Esophagus muscularis mucosa (tissue), 4 donors: Measurements from ENCODE around the gene STATH. TPM values are rescaled to one million over a fixed set of nuclear protein-coding genes. Genes with fewer than 3 reads are reported as not detected.

Experiments used
- DNase-seq: peaks from one replicate; pipeline ENCODE4 v3.0.0-alpha.2; 2017; ENCODE audit errors: extremely low spot score
- H3K27ac ChIP-seq, 4 donors: fragments of 200-600 bp; sonication (generic); replicated peaks in 1 of 4; 1 replicate in 3 of 4; 2 replicates in 1 of 4; pipeline ENCODE4 v1.5.1; 2016 to 2019; ENCODE audit warnings: mild to moderate bottlenecking in 1 of 4
- H3K27me3 ChIP-seq, 4 donors: fragments of 200-600 bp; sonication (generic); one replicate each; pipeline versions ENCODE4 v1.5.1 to v1.6.0; 2016 to 2019
- H3K36me3 ChIP-seq, 4 donors: fragments of 200-600 bp; sonication (generic); one replicate each; pipeline ENCODE4 v1.5.1; 2016 to 2019
- H3K4me1 ChIP-seq, 4 donors: fragments of 200-600 bp; sonication (generic); one replicate each; pipeline ENCODE4 v1.5.1; 2016 to 2019
- H3K4me3 ChIP-seq, 4 donors: fragments of 200-600 bp; sonication (generic); 1 replicate in 2 of 4; 2 replicates in 2 of 4; pipeline ENCODE4 v1.5.1; 2016 to 2019; ENCODE audit warnings: mild to moderate bottlenecking in 4 of 4, moderate library complexity in 1 of 4
- H3K9me3 ChIP-seq, 4 donors: fragments of 200-600 bp; sonication (generic); 1 replicate in 3 of 4; 2 replicates in 1 of 4; pipeline ENCODE4 v1.5.1; 2016 to 2019
- EP300 ChIP-seq: sonication (generic); formaldehyde crosslinking; IDR thresholded peaks from one replicate; pipeline ENCODE4 v1.6.1; 2017; ENCODE audit warnings: antibody characterized with exemption
- POLR2A ChIP-seq: fragments of 450-650 bp; IDR thresholded peaks from one replicate; pipeline ENCODE4 v1.6.1; 2017; ENCODE audit warnings: antibody characterized with exemption, moderate library complexity, mild to moderate bottlenecking, low read depth
- POLR2AphosphoS5 ChIP-seq, 2 donors: sonication (generic); formaldehyde crosslinking; IDR thresholded peaks; one replicate each; pipeline ENCODE4 v1.6.1; 2017; ENCODE audit warnings: antibody characterized with exemption in 2 of 2
- WGBS: methylation state at CpG from one replicate; pipeline ENCODE4 v1.1.5; 2018; 5-methylcytosine and 5-hydroxymethylcytosine counted together
- intact Hi-C: fragments of 100-400 bp; cut with DNase I; formaldehyde crosslinking; loops from one replicate; pipeline ENCODE4 v1.15.1; 2023
- total RNA-seq, 4 donors: library from RNA; depleted of rRNA; stranded (reverse); fragments of >200 nt; gene quantifications; one replicate each; pipeline versions ENCODE4 v1.1.0 to v1.2.1, GENCODE V29; 2016
- TF ChIP-seq, protein P1 (sequence below), 3 experiments: fragments of 200-600 bp in 2 of 3; fragments of 450-650 bp in 1 of 3; sonication (generic) in 2 of 3; IDR thresholded peaks; one replicate each; pipeline ENCODE4 v1.5.1; 2017 to 2019; ENCODE audit warnings: antibody characterized with exemption in 3 of 3, mild to moderate bottlenecking in 2 of 3, moderate library complexity in 1 of 3

STATH gene
- total RNA-seq, 4 donors from 2014 or later = not detected

DNA sequence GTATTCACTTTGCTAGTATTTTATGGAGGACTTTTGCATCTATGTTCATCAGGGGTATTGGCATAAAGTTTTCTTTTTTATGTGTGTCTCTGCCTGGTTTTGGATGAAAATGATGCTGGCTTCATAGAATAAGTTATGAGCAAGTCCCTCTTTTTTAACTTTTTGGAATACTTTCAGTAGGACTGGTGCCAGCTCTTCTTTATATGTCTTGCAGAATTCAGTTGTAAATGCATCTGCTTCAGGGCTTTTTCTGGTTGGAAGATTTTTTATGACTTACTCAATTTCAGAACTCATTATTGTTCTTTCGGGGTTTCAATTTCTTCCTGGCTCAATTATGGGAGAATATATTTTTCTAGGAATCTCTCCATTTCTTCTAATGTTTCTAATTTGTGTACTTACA is 21.1 kb upstream of the STATH start:
- 69% methylated on average over 1 of the region's 1 CpG for WGBS
- intact Hi-C loops = no loop called here
- Histone ChIP-seq H3K9me3 (no peaks in the 10 kb centered on the region), H3K36me3 (no peaks in the 10 kb centered on the region), H3K4me1 (no peaks in the 10 kb centered on the region), H3K27ac (no peak overlapping the region), H3K27me3 (no peaks in the 10 kb centered on the region), H3K4me3 (no peak overlapping the region)
- TF ChIP-seq EP300 (no peak), POLR2AphosphoS5 (IDR thresholded peaks at IDR 0.05) (no peak), POLR2A (no peak)
- TF ChIP-seq, protein P1, sequence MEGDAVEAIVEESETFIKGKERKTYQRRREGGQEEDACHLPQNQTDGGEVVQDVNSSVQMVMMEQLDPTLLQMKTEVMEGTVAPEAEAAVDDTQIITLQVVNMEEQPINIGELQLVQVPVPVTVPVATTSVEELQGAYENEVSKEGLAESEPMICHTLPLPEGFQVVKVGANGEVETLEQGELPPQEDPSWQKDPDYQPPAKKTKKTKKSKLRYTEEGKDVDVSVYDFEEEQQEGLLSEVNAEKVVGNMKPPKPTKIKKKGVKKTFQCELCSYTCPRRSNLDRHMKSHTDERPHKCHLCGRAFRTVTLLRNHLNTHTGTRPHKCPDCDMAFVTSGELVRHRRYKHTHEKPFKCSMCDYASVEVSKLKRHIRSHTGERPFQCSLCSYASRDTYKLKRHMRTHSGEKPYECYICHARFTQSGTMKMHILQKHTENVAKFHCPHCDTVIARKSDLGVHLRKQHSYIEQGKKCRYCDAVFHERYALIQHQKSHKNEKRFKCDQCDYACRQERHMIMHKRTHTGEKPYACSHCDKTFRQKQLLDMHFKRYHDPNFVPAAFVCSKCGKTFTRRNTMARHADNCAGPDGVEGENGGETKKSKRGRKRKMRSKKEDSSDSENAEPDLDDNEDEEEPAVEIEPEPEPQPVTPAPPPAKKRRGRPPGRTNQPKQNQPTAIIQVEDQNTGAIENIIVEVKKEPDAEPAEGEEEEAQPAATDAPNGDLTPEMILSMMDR (IDR thresholded peaks at IDR 0.05) = no peak
- DNase-seq = no peak

- intact Hi-C loops = no loop called here
- no peak for DNase-seq
- TF ChIP-seq, protein P1 (IDR thresholded peaks at IDR 0.05) = no peak
- no peak for TF ChIP-seq POLR2AphosphoS5 (IDR thresholded peaks at IDR 0.05)
- no peak for TF ChIP-seq EP300
- no peak for TF ChIP-seq POLR2A
- Histone ChIP-seq H3K27ac (no peak overlapping the region), H3K4me1 (no peaks in the 10 kb centered on the region), H3K4me3 (no peak overlapping the region), H3K27me3 (no peaks in the 10 kb centered on the region), H3K9me3 (no peaks in the 10 kb centered on the region), H3K36me3 (no peaks in the 10 kb centered on the region)
Observed at GRCh38 chr4:69977582-69977981, 18.2 kb upstream of the STATH start.

DNA sequence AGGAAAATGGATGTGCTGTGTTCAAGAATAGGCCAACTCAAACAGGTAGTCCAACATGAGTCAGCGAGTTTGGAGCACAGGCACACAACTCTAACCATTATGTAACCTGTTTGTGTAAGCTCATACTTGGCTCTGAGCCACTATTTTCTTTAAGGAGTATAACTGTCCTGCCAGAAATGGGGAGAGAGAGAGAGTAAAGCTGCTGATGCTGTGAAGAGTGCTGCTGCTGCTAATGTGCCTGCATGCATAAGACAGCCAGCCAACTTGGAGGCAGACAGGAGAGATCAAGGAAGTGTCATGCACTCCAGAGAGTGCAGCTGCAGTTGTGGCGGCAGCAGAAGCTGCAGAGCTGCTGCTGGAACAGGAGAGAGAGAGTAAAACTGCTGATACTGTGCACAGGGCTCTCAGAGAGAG is 11.7 kb upstream of the STATH start:
- intact Hi-C loops = no loop called here
- Histone ChIP-seq H3K27me3 (no peaks in the 10 kb centered on the region), H3K27ac (no peak overlapping the region), H3K9me3 (no peaks in the 10 kb centered on the region), H3K4me1 (peaks cover 0 to 11% (median 8%) of the 10 kb centered on the region in 4 donors), H3K36me3 (no peaks in the 10 kb centered on the region), H3K4me3 (no peak overlapping the region)
- WGBS = 23% methylated on average over 2 of the region's 2 CpGs
- DNase-seq = no peak
- TF ChIP-seq POLR2A = no peak

- Histone ChIP-seq H3K27me3 (no peaks in the 10 kb centered on the region), H3K9me3 (no peaks in the 10 kb centered on the region), H3K27ac (no peak overlapping the region), H3K4me1 (peaks cover 0 to 11% (median 8%) of the 10 kb centered on the region in 4 donors), H3K4me3 (no peak overlapping the region), H3K36me3 (no peaks in the 10 kb centered on the region)
- 78% methylated on average over 1 of the region's 1 CpG for WGBS
- no peak for DNase-seq
- intact Hi-C loops = no loop called here
- TF ChIP-seq POLR2A = no peak
- TF ChIP-seq EP300 = no peak
- TF ChIP-seq, protein P1 (IDR thresholded peaks at IDR 0.05) = no peak
- TF ChIP-seq POLR2AphosphoS5 (IDR thresholded peaks at IDR 0.05) = no peak
Observed at GRCh38 chr4:69986663-69987062, 9.1 kb upstream of the STATH start.

DNA sequence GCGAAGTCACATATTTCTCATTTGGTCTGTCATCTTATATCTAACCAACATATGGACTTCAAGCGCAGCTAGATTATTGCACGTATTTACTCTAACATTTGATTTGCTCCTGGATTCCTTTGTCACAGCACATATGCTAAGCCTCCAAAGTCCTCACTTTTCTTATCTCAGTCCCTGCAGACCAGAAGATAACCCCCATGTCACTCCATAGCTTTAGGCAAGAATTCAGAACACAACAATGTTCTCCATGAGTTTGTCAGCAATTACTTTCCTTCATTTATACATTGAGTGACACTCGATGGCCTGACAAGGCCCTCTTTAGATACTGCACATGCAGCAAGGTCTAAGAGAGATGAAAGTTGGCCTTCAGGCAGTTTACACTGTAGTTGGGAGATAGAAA is 4.8 kb upstream of the STATH start:
- Histone ChIP-seq H3K4me1 (no peaks in the 10 kb centered on the region), H3K9me3 (no peaks in the 10 kb centered on the region), H3K4me3 (no peak overlapping the region), H3K27ac (no peak overlapping the region), H3K36me3 (no peaks in the 10 kb centered on the region), H3K27me3 (no peaks in the 10 kb centered on the region)
- WGBS = 82% methylated on average over 4 of the region's 4 CpGs
- intact Hi-C loops = no loop called here
- TF ChIP-seq EP300 = no peak
- no peak for DNase-seq

DNA sequence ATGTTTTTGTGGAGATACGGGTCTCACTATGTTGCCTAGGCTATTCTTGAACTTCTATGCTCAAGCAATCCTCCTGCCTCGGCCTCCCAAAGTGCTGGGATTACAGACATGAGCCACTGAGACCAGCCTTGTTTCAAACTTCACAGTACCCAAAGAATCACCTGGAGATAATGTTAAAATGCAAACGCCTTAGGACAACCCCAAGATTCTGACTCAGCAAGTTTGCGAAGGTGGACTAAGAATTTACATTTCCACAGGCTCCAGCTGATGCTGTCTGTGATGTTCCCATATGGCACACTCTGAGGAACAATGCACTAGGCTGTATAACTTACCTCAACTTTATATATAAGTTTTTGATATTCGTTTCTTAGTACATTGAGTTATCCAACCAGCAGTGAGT is 984 bp upstream of the STATH start:
- Histone ChIP-seq H3K4me3 (no peak overlapping the region), H3K4me1 (no peaks in the 10 kb centered on the region), H3K9me3 (no peaks in the 10 kb centered on the region), H3K27ac (no peak overlapping the region), H3K27me3 (no peaks in the 10 kb centered on the region), H3K36me3 (no peaks in the 10 kb centered on the region)
- WGBS = 84% methylated on average over 5 of the region's 5 CpGs
- no peak for DNase-seq
- intact Hi-C loops = no loop called here
- TF ChIP-seq POLR2AphosphoS5 (IDR thresholded peaks at IDR 0.05) = no peak
- TF ChIP-seq EP300 = no peak
- TF ChIP-seq POLR2A = no peak
- TF ChIP-seq, protein P1 (IDR thresholded peaks at IDR 0.05) = no peak
